IMR-90 (cell line): ENCODE measurements around the gene PSRC1. TPM values are rescaled to one million over a fixed set of nuclear protein-coding genes. Genes with fewer than 3 reads are reported as not detected.

ENCODE experiments used
- ATAC-seq: fragments of 200-7000 bp; cut with Tn5 transposase; 2 replicates; pipeline ENCODE4 v1.9.1; 2020; ENCODE audit warnings: low read depth, mild to moderate bottlenecking, moderate library complexity
- BruUV-seq: library from RNA; stranded (reverse); fragments of 400-500 nt; replicated peaks from 2 replicates; lab custom pipeline; 2021; lab: Mats Ljungman, UMichigan
- CTCF ChIA-PET: fragments of 300-600 bp; formaldehyde crosslinking; extraction: SDS; loops from one replicate; lab custom pipeline; 2021; ENCODE audit warnings: antibody characterized with exemption; lab: Yijun Ruan, JAX
- POLR2A ChIA-PET: fragments of 300-600 bp; sonication (Branson Sonifier 250); formaldehyde crosslinking; loops from one replicate; lab custom pipeline; 2022; ENCODE audit warnings: antibody characterized with exemption; ENCODE audit not compliant: unreplicated experiment; lab: Charles Lee
- DNase-seq: peaks from one replicate; pipeline ENCODE4 v3.0.0; 2013
- H2AFZ ChIP-seq: replicated peaks from 2 replicates; pipeline ENCODE3; 2013; ENCODE audit warnings: low read length, mild to moderate bottlenecking; ENCODE audit not compliant: poor library complexity
- H2AK5ac ChIP-seq: 2 replicates; pipeline ENCODE4 v1.6.1; 2013; ENCODE audit warnings: low read depth, low read length, inconsistent platforms
- H2AK9ac ChIP-seq: replicated peaks from 2 replicates; pipeline ENCODE3; 2013; ENCODE audit warnings: mild to moderate bottlenecking, low read depth, low read length, moderate library complexity; ENCODE audit not compliant: poor library complexity
- H2BK120ac ChIP-seq: 2 replicates; pipeline ENCODE4 v1.6.1; 2013; ENCODE audit warnings: low read depth, low read length, inconsistent platforms
- H2BK15ac ChIP-seq: 3 replicates; pipeline ENCODE4 v1.6.1; 2013; ENCODE audit warnings: low read depth, low read length, inconsistent platforms
- H2BK20ac ChIP-seq: 2 replicates; pipeline ENCODE4 v1.6.1; 2013; ENCODE audit warnings: low read depth, mild to moderate bottlenecking, inconsistent platforms, low read length, moderate library complexity
- H2BK5ac ChIP-seq: 2 replicates; pipeline ENCODE4 v1.6.1; 2013; ENCODE audit warnings: mild to moderate bottlenecking, low read depth, low read length, inconsistent platforms; ENCODE audit not compliant: poor library complexity, severe bottlenecking
- H3K14ac ChIP-seq: replicated peaks from 2 replicates; pipeline ENCODE4 v1.6.1; 2013; ENCODE audit warnings: low read depth, low read length, inconsistent platforms
- H3K18ac ChIP-seq: 2 replicates; pipeline ENCODE4 v1.6.1; 2013; ENCODE audit warnings: low read depth, low read length, control low read depth
- H3K23ac ChIP-seq: 2 replicates; pipeline ENCODE4 v1.6.1; 2013; ENCODE audit warnings: low read depth, low read length, inconsistent platforms
- H3K27ac ChIP-seq: 2 replicates; pipeline ENCODE4 v1.5.1; 2013; ENCODE audit warnings: mild to moderate bottlenecking, control low read depth, low read length; ENCODE audit not compliant: insufficient read depth
- H3K27me3 ChIP-seq: 2 replicates; pipeline ENCODE4 v1.6.1; 2013; ENCODE audit warnings: low read length; ENCODE audit not compliant: control insufficient read depth, insufficient read depth
- H3K36me3 ChIP-seq: 2 replicates; pipeline ENCODE4 v1.6.1; 2013; ENCODE audit warnings: low read length, mixed read lengths; ENCODE audit not compliant: control insufficient read depth, insufficient read depth
- H3K4ac ChIP-seq: 2 replicates; pipeline ENCODE4 v1.6.1; 2013; ENCODE audit warnings: low read depth, low read length, inconsistent platforms
- H3K4me1 ChIP-seq: 2 replicates; pipeline ENCODE4 v1.6.1; 2013; ENCODE audit warnings: low read length, mixed read lengths; ENCODE audit not compliant: control insufficient read depth, insufficient read depth
- H3K4me2 ChIP-seq: 2 replicates; pipeline ENCODE4 v1.6.1; 2013; ENCODE audit warnings: low read depth, mild to moderate bottlenecking, control low read depth, low read length, moderate library complexity
- H3K4me3 ChIP-seq: 2 replicates; pipeline ENCODE4 v1.5.1; 2013; ENCODE audit warnings: low read depth, mild to moderate bottlenecking, control low read depth, low read length, moderate library complexity; ENCODE audit not compliant: insufficient read depth
- H3K56ac ChIP-seq: 2 replicates; pipeline ENCODE4 v1.6.1; 2013; ENCODE audit warnings: low read length, inconsistent platforms; ENCODE audit not compliant: insufficient read depth; ENCODE audit errors: extremely low read depth
- H3K79me1 ChIP-seq, 2 experiments: 2 replicates each; pipeline ENCODE4 v1.6.1; 2013; ENCODE audit warnings: low read length in 2 of 2, inconsistent platforms in 1 of 2, low read depth in 1 of 2
- H3K9ac ChIP-seq: 2 replicates; pipeline ENCODE4 v1.6.1; 2013; ENCODE audit warnings: low read depth, low read length, control low read depth
- H3K9me1 ChIP-seq: 2 replicates; pipeline ENCODE4 v1.6.1; 2013; ENCODE audit warnings: low read length, inconsistent platforms; ENCODE audit not compliant: insufficient read depth
- H3K9me3 ChIP-seq: 2 replicates; pipeline ENCODE4 v1.6.1; 2013; ENCODE audit warnings: low read length; ENCODE audit not compliant: control insufficient read depth, insufficient read depth
- H4K20me1 ChIP-seq: 2 replicates; pipeline ENCODE4 v1.6.1; 2013; ENCODE audit warnings: low read length, inconsistent platforms; ENCODE audit not compliant: insufficient read depth
- H4K5ac ChIP-seq: 2 replicates; pipeline ENCODE4 v1.6.1; 2013; ENCODE audit warnings: mild to moderate bottlenecking, low read depth, low read length, control low read depth
- H4K8ac ChIP-seq, 2 experiments: 2 replicates each; pipeline ENCODE4 v1.6.1; 2013; ENCODE audit warnings: low read depth in 2 of 2, low read length in 2 of 2, control low read depth in 1 of 2, inconsistent platforms in 1 of 2
- H4K91ac ChIP-seq: 2 replicates; pipeline ENCODE4 v1.6.1; 2013; ENCODE audit warnings: low read depth, low read length, inconsistent platforms; ENCODE audit not compliant: insufficient read depth
- BHLHE40 ChIP-seq: fragments of 150-350 bp; IDR thresholded peaks from 2 replicates; pipeline ENCODE4 v1.6.1; 2016; ENCODE audit warnings: mild to moderate bottlenecking, low read depth, low read length
- CEBPB ChIP-seq: IDR thresholded peaks from 2 replicates; pipeline ENCODE4 v1.6.1; 2012; ENCODE audit warnings: low read depth, low read length, improper control_type of control experiment
- CHD1 ChIP-seq: IDR thresholded peaks from 2 replicates; pipeline ENCODE4 v1.6.1; 2012; ENCODE audit warnings: low read depth, low read length, improper control_type of control experiment
- CTCF ChIP-seq: conservative IDR thresholded peaks from 2 replicates; pipeline ENCODE4 v1.5.1; 2012; ENCODE audit warnings: mild to moderate bottlenecking, low read depth, low read length, improper control_type of control experiment
- ELK1 ChIP-seq: fragments of 150-350 bp; IDR thresholded peaks from 2 replicates; pipeline ENCODE4 v1.6.1; 2016; ENCODE audit warnings: low read depth, mild to moderate bottlenecking, low read length, moderate library complexity, borderline replicate concordance
- FOS ChIP-seq: fragments of 150-350 bp; IDR thresholded peaks from 2 replicates; pipeline ENCODE4 v1.6.1; 2016; ENCODE audit warnings: low read depth, low read length
- MAFK ChIP-seq: IDR thresholded peaks from 2 replicates; pipeline ENCODE4 v1.6.1; 2012; ENCODE audit warnings: low read depth, low read length, improper control_type of control experiment
- MAZ ChIP-seq: IDR thresholded peaks from 2 replicates; pipeline ENCODE4 v1.6.1; 2012; ENCODE audit warnings: low read depth, mild to moderate bottlenecking, low read length, improper control_type of control experiment, moderate library complexity, borderline replicate concordance
- MXI1 ChIP-seq: IDR thresholded peaks from 2 replicates; pipeline ENCODE4 v1.6.1; 2012; ENCODE audit warnings: low read depth, mild to moderate bottlenecking, low read length, moderate library complexity, borderline replicate concordance
- NFE2L2 ChIP-seq: fragments of 150-350 bp; IDR thresholded peaks from 2 replicates; pipeline ENCODE4 v1.6.1; 2016; ENCODE audit warnings: low read depth, mild to moderate bottlenecking, low read length
- POLR2A ChIP-seq: IDR thresholded peaks from 2 replicates; pipeline ENCODE4 v1.6.1; 2012; ENCODE audit warnings: mild to moderate bottlenecking, low read depth, low read length
- RAD21 ChIP-seq: IDR thresholded peaks from 2 replicates; pipeline ENCODE4 v1.6.1; 2012; ENCODE audit warnings: low read length, improper control_type of control experiment
- RCOR1 ChIP-seq: IDR thresholded peaks from 2 replicates; pipeline ENCODE4 v1.6.1; 2012; ENCODE audit warnings: mild to moderate bottlenecking, low read length, improper control_type of control experiment; ENCODE audit not compliant: insufficient replicate concordance
- RFX5 ChIP-seq: IDR thresholded peaks from 2 replicates; pipeline ENCODE4 v1.8.0; 2012; ENCODE audit warnings: low read depth, mild to moderate bottlenecking, low read length, moderate library complexity
- SMC3 ChIP-seq: fragments of 150-350 bp; IDR thresholded peaks from 2 replicates; pipeline ENCODE4 v1.6.1; 2016; ENCODE audit warnings: low read depth, mild to moderate bottlenecking, antibody characterized with exemption, low read length, moderate library complexity
- USF2 ChIP-seq: fragments of 150-350 bp; IDR thresholded peaks from 2 replicates; pipeline ENCODE4 v1.6.1; 2017; ENCODE audit warnings: mild to moderate bottlenecking, antibody characterized with exemption, low read length, low read depth
- WGBS, 2 experiments: methylation state at CpG; one replicate each; pipeline versions ENCODE4 v1.1.5 to v1.1.7; 2013; ENCODE audit warnings: missing lambda C conversion rate in 2 of 2; ENCODE audit not compliant: insufficient read length in 1 of 2; ENCODE audit errors: extremely low coverage in 2 of 2; 5-methylcytosine and 5-hydroxymethylcytosine counted together
- dilution Hi-C: fragments of 300-500 bp; cut with HindIII; formaldehyde crosslinking; loops from one replicate; pipeline ENCODE4 v1.14.3; 2018; ENCODE audit warnings: low sequenced_read_pairs; ENCODE audit not compliant: unreplicated experiment
- in situ Hi-C: fragments of 300-500 bp; cut with MboI; formaldehyde crosslinking; loops from 3 replicates; pipeline ENCODE4 v1.14.3; 2019; ENCODE audit warnings: low sequenced_read_pairs, inconsistent platforms, mixed read lengths
- intact Hi-C: fragments of 100-400 bp; cut with micrococcal nuclease; formaldehyde crosslinking; loops from 2 replicates; pipeline ENCODE4 v1.10.0; 2022
- polyA plus RNA-seq, 3 experiments: library from polyadenylated mRNA; depleted of rRNA; stranded (reverse); fragments of >200 nt; gene quantifications; 2 replicates each; pipeline ENCODE4 v1.2.3, GENCODE V29; 2012; ENCODE audit warnings: low replicate concordance in 1 of 3
- total RNA-seq: library from RNA; depleted of rRNA; stranded (reverse); fragments of >200 nt; gene quantifications from 2 replicates; pipeline ENCODE4 v1.2.3, GENCODE V29; 2012

PSRC1 gene
- total and polyA plus RNA-seq, 2 of the 4 experiments (the other 2 are of a cell fraction): 34.6 to 40.3 TPM

- Histone ChIP-seq H4K20me1 (no peaks in the 10 kb centered on the region), H2BK120ac (no peak overlapping the region), H3K27ac (no peak overlapping the region), H3K79me1 (0 out of 4 replicates have a peak, but pooled peaks cover 0 to 8% of the 10 kb centered on the region in 2 experiments), H3K9me3 (no peaks in the 10 kb centered on the region), H3K56ac (no peak overlapping the region), H3K4ac (no peak overlapping the region), H3K36me3 (no peaks in the 10 kb centered on the region), H3K4me2 (no peak overlapping the region), H3K9ac (no peak overlapping the region), H3K4me3 (no peak overlapping the region), H2AFZ (no peak overlapping the region), H3K18ac (no peak overlapping the region), H4K91ac (no peak overlapping the region), H4K5ac (no peak overlapping the region), H2BK15ac (no peak overlapping the region), H3K23ac (no peak overlapping the region), H3K27me3 (no peaks in the 10 kb centered on the region), H2AK5ac (no peak overlapping the region; the same call in 1 of the 2 replicates), H3K14ac (no peak overlapping the region), H2AK9ac (no peak overlapping the region), H2BK5ac (no peak overlapping the region), H3K9me1 (no peaks in the 10 kb centered on the region; the same call in 1 of the 2 replicates), H2BK20ac (no peak overlapping the region), H3K4me1 (peaks cover 22% of the 10 kb centered on the region), H4K8ac (no peak overlapping the region)
- intact Hi-C loops: no loop called here
- dilution Hi-C loops: no loop called here
- ChIA-PET CTCF (no interaction called here), POLR2A (no interaction called here)
- no peak for TF ChIP-seq SMC3
- no peak for TF ChIP-seq NFE2L2
- no peak for TF ChIP-seq POLR2A
- TF ChIP-seq CEBPB: no peak
- no peak for TF ChIP-seq BHLHE40
- TF ChIP-seq CHD1: no peak
- no peak for TF ChIP-seq RAD21
- no peak for TF ChIP-seq USF2
- TF ChIP-seq CTCF: no peak
- no peak for TF ChIP-seq ELK1
- no peak for TF ChIP-seq RCOR1
- no peak for TF ChIP-seq FOS
- no peak for TF ChIP-seq MXI1
- no peak for TF ChIP-seq MAZ
- no peak for TF ChIP-seq MAFK
- no peak for TF ChIP-seq RFX5
- DNase-seq (no peak), ATAC-seq (no peak)
- in situ Hi-C loops: no loop called here
- TSS peak; percentile 56 for BruUV-seq
- WGBS, 2 experiments: 100% methylated on average over 27 of the region's 31 CpGs; no CpG with 5 or more reads in 1 of the 2 experiments
These were observed 30.6 kb downstream of the PSRC1 start for GRCh38 chr1:109252167-109252892.
